Measurements from ENCODE around the gene GNB1L. TPM values are rescaled to one million over a fixed set of nuclear protein-coding genes. Genes with fewer than 3 reads are reported as not detected.
"Not testable (repeated sequence)": the region's sequence is repeated elsewhere in the genome, so short reads cannot be mapped to it uniquely, and the experiment has no call there.

Gene GNB1L
- total RNA-seq, 1 donor: 5.2 TPM

DNA sequence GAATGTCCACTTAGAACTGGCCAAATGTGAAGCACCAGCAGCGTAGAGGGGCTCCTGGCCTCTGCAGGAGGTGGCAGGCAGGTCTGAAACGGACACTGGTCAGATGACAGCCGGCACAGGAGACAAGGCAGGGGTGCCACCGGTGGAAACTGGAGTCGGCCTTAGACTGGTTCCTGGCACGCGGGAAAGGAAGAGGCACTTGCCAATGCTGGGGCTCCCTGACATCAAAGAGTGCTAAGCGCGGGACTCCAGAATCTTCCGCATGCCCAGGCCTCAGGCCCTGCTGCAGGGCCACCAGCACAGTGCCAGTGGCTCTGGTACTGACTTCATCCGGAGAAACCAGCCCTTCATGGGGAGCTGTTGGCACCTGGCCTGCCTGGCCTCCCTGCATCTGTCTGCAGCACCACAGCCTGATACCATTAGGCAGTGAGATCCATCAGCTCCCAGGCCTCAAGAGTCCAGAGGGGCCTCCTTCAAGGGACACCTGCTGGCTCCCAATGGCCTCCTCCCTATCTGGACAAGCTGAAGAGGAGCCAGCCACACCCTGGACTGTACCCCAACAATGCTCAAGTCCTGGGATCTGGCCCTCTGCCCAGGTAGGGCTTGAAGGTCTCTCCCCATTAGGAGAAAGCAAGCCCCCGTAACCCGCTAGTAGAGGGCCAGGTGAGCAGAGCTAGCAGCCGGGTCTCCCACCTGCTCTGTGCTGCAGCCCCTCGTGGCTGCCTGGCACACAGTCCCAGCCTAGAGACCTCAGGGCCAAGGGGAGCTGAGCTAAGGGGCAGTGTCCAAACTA, 29.7 kb upstream of the GNB1L start:
- no peak for DNase-seq (ENCODE audit: low read depth)
- TF ChIP-seq CTCF (IDR thresholded peaks at IDR 0.05; ENCODE audit: insufficient read depth, low read depth, low read length): no peak
- no peak overlapping the region for H3K4me3 ChIP-seq (ENCODE audit: low read depth, low read length)

GRCh38 chr22:19883446-19883845, 28.8 kb upstream of the GNB1L start:
- H3K4me3 ChIP-seq (ENCODE audit: low read depth, low read length); DNase-seq (ENCODE audit: low read depth): not testable (repeated sequence)

GRCh38 chr22:19882446-19883381, 28.0 kb upstream of the GNB1L start:
- no peak for TF ChIP-seq CTCF (IDR thresholded peaks at IDR 0.05; ENCODE audit: insufficient read depth, low read depth, low read length)
- no peak for DNase-seq (ENCODE audit: low read depth)
- no peak overlapping the region for H3K4me3 ChIP-seq (ENCODE audit: low read depth, low read length)

DNA sequence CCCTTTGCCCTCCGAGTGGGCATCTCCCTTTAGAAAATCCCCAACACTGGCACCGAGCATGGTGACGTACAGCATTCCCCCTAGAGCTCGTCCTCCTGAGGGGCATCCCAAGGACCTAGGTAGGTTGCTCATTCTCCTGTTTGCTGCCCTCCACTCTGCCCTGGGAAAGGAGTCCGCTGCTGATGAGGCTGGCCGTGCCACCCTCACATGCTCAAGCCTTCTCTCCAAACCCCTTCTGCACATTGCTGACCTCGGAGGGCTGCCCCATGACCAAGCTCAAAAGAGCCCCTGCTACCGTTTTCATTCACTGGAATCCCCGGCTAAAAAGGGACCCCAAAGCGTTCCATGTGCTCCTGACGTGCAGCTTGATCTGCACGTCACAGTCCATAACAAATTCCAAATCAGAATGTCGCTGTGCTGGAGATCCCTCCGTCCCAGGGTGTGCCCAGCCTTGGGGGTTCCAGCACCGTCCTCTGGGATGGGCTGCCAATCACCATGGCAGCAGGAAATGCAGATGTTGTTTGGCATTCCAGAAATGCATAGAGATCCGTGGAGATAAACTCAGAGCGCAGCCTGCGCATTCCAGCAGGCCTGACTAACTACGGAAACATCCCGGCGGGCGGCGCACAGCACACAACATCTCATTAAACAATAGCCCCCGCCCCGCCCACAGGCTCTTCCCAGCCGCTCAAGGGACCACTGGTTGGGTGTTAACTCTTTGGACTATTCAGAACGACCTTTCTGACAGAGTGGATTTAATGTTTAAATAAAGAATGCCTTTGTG, 26.3 kb upstream of the GNB1L start:
- no peak overlapping the region for H3K4me3 ChIP-seq (ENCODE audit: low read depth, low read length)
- TF ChIP-seq CTCF (IDR thresholded peaks at IDR 0.05; ENCODE audit: insufficient read depth, low read depth, low read length): no peak

DNA sequence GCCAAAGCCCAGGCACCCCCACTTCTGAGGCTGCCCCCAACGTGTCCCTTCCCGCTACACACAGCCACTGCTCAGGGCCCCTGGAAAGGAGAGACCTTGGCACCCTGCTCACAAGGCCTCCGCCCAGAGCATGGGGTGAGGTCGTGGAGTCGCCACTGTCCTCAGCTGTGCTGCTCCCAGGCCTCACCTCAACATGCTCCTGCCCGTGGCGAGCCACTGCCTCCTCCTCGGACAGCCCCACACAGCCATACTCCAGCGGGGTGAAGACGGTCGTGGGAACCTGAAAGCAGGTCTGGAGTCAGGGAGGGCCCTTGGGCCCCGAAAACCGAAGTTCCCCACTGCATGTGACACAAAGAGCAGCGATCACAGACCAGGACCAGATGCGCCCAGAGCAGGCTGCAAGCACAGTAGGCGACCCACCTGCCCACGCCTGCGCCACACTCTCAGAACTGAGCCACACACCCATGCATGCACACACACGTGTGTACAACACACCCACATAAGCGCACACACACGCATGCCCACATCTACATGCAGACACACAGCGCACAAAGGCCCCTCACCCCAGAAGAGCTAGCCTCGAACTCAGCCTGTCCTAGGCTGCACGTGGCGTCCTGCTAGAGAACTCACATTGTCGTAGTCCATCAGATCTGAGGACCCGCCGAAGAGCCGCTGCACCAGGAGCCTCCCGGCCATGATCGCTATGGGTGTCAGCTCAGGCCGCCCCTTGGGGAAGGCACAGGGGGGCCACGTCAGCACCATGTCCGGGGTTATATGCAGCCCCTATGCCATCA, 25.5 kb upstream of the GNB1L start:
- H3K4me3 ChIP-seq (ENCODE audit: low read depth, low read length): no peak overlapping the region
- no peak for DNase-seq (ENCODE audit: low read depth)
- no peak for TF ChIP-seq CTCF (IDR thresholded peaks at IDR 0.05; ENCODE audit: insufficient read depth, low read depth, low read length)

More for the DNA sequence above, 26.3 kb upstream of the GNB1L start:
- DNase-seq (ENCODE audit: low read depth): peak; percentile 93

DNA sequence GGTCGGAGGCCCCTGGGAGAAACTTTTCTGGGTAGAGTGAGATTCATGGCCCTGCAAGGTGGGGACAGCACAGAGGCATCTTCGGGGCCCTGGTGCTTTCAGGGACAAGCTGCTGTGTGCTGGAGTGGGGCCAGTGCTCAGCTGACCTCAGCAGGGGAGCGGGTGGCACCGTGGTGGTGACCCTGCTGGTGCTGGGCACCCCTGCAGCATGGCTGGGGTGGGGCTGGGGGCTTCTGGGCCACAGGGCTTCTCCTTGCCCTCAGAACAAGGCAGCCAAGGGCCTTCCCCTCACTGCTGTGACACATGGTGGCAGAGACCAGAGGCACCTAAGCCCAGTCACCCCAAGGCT, 24.9 kb upstream of the GNB1L start:
- H3K4me3 ChIP-seq (ENCODE audit: low read depth, low read length): no peak overlapping the region
- TF ChIP-seq CTCF (IDR thresholded peaks at IDR 0.05; ENCODE audit: insufficient read depth, low read depth, low read length): no peak
- no peak for DNase-seq (ENCODE audit: low read depth)

All from fibroblast of villous mesenchyme (primary cell).